Measurements from ENCODE around the gene PCNX3. TPM values are rescaled to one million over a fixed set of nuclear protein-coding genes. Genes with fewer than 3 reads are reported as not detected.

The PCNX3 gene
- total RNA-seq, 4 donors from 2014 or later, result 60.2 to 106 (median 81.3) TPM

DNA sequence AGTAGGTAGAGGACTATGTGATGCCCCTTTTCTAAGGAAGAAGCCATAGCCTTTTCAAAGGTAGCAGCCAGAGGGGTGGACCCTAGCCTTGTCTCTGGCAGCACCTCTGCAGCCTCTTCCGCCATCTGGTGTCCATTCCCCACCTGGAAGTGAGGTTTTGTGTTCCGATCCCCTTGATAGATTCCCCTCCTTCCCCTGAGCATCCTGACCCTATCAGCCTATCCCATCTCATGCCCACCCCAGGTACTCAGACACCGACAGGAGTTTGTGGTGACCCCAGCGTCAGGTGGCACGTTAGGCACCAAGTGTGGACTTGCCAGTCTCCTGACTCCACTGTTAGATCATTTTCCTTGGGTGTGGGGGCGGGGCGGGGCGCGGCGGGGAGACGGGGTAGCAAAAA lies 43.6 kb upstream of the PCNX3 start:
- Histone ChIP-seq H3K4me3 (peak overlapping the region; percentile 77 to 96 (median 87)), H3K4me1 (peaks cover 8 to 62% (median 35%) of the 10 kb centered on the region in 4 donors)
- peak in 1 of 3 donors; percentile 68 for DNase-seq

DNA sequence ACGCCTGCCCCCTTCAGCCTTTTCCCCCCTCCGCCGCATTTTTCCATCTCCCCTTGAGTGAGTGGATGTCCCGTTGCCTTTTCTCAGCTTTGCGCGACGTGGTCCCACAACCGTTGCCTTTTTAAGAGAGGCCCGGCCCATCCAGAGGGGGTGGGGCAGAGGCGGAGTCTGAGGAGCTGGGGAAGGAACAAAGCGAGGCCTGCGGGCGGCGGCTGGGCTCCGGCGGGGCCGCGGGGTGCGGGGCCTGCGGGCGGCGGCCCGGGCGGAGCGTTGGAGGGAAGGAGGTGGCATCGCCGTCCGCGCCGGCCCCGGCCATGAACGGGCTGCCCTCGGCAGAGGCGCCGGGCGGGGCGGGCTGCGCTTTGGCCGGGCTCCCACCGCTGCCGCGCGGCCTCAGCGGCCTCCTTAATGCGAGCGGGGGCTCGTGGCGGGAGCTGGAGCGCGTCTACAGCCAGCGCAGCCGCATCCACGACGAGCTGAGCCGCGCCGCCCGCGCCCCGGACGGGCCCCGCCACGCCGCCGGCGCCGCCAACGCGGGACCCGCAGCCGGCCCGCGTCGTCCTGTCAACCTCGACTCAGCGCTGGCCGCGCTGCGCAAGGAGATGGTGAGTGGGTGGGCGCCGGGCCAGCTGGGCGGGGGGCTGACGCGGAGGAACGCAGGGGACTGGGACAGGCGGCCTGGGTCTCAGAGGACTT lies 43.1 kb upstream of the PCNX3 start, which contains the start of gene FAM89B:
Gene FAM89B (plus strand): TSS at position 183 of the 696 bp plus-strand sequence. CDS start 132 bp downstream, at position 315.
- peak within 1 kb of the TSS; percentile 77 to 96 (median 87) for H3K4me3 ChIP-seq
- H3K4me1 ChIP-seq, result peaks cover 8 to 68% (median 41%) of the 10 kb centered on the region in 4 donors
- no peaks in the 10 kb centered on the region for H3K9me3 ChIP-seq
- DNase-seq, result peak; percentile 95 to 97 (median 95)
- no peaks in the 10 kb centered on the region for H3K27me3 ChIP-seq
- TF ChIP-seq, protein P1, sequence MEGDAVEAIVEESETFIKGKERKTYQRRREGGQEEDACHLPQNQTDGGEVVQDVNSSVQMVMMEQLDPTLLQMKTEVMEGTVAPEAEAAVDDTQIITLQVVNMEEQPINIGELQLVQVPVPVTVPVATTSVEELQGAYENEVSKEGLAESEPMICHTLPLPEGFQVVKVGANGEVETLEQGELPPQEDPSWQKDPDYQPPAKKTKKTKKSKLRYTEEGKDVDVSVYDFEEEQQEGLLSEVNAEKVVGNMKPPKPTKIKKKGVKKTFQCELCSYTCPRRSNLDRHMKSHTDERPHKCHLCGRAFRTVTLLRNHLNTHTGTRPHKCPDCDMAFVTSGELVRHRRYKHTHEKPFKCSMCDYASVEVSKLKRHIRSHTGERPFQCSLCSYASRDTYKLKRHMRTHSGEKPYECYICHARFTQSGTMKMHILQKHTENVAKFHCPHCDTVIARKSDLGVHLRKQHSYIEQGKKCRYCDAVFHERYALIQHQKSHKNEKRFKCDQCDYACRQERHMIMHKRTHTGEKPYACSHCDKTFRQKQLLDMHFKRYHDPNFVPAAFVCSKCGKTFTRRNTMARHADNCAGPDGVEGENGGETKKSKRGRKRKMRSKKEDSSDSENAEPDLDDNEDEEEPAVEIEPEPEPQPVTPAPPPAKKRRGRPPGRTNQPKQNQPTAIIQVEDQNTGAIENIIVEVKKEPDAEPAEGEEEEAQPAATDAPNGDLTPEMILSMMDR (IDR thresholded peaks at IDR 0.05), result peak in 2 of 6 experiments; percentile 5 to 9
- peak in 1 of 2 donors; percentile 74 for TF ChIP-seq POLR2A (IDR thresholded peaks at IDR 0.05)
- H3K36me3 ChIP-seq, result no peaks in the 10 kb centered on the region
- H3K27ac ChIP-seq, result peak within 1 kb of the TSS; percentile 90 to 97 (median 94)

More for the DNA sequence above, 43.6 kb upstream of the PCNX3 start:
- TF ChIP-seq POLR2A (IDR thresholded peaks at IDR 0.05), result no peak
- TF ChIP-seq, protein P1 (IDR thresholded peaks at IDR 0.05), result peak in 3 of 6 experiments; percentile 39 to 49 (median 46)
- H3K27ac ChIP-seq, result peak overlapping the region; percentile 90 to 97 (median 94)
- no peaks in the 10 kb centered on the region for H3K27me3 ChIP-seq
- no peaks in the 10 kb centered on the region for H3K36me3 ChIP-seq
- no peaks in the 10 kb centered on the region for H3K9me3 ChIP-seq

DNA sequence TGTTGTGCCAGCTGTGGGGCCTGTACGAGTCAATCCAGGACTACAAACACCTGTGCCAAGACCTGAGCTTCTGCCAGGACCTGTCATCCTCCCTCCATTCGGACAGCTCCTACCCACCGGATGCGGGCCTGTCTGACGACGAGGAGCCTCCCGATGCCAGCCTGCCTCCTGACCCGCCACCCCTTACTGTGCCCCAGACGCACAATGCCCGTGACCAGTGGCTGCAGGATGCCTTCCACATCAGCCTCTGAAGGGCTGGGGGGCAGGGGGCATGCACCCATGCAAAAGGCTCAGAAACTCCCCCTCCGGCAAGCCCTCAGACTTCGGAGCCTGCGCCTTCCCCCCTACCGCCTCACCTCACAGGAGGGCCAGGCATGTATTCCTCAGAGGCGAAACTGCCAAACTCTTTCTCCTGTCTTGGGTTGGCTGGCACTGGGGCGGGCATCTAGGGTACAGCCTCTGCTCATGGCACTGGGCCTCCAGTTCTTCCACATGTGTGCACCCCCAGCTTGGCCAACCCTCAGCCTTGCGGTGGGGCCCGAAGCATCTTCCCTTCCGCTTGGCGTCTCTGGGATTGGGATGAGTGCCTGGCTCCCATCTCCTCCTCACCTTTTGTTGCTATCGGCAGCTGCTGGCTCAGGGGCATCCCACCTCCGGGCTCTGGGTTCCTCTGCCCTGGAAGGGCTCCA lies 42.0 kb upstream of the PCNX3 start:
- H3K4me1 ChIP-seq, result peaks cover 10 to 68% (median 45%) of the 10 kb centered on the region in 4 donors
- no peaks in the 10 kb centered on the region for H3K27me3 ChIP-seq
- peak overlapping the region; percentile 90 to 97 (median 94) for H3K27ac ChIP-seq
- TF ChIP-seq, protein P1 (IDR thresholded peaks at IDR 0.05), result no peak
- no peak for TF ChIP-seq POLR2A (IDR thresholded peaks at IDR 0.05)
- DNase-seq, result no peak
- H3K4me3 ChIP-seq, result peak overlapping the region; percentile 77 to 96 (median 87)
- H3K36me3 ChIP-seq, result no peaks in the 10 kb centered on the region
- no peaks in the 10 kb centered on the region for H3K9me3 ChIP-seq

DNA sequence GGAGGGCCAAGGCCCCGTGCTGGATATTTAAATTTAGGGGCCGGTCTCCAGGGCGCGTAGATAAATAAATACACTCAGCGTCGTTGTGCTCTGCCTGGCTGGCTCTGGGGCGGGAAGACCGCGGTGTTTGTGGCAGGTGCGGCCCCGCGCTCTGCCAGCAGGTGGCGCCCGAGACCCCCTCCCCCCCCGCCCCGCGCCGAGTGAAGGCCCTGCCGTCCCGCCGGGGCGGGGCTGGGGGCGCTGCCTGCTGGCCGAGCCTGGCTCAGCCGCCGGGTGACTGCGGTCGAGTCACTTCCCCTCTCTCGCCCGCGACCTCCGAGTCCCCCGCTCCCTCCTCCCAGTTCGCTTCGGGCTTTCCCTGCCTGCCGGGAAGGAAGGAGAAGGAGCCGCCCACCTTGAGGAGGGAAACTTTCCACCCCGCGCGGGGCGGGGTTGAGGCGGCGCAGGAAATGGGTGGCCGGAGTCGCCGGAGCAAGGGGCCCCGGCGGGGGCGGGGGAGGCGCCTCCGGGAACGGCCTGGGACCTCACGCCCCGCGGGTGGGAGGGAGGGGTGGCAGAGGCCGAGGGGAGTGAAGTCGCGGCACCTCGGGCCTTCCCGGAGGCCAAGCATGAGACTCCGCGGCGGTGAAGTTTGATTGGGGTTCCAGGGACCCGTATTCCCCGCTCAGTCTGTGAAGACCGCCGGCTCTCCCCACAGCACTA lies 41.3 kb upstream of the PCNX3 start:
- peak; percentile 84 to 94 (median 94) for DNase-seq
- H3K4me1 ChIP-seq, result peaks cover 10 to 67% (median 40%) of the 10 kb centered on the region in 4 donors
- H3K36me3 ChIP-seq, result no peaks in the 10 kb centered on the region
- no peaks in the 10 kb centered on the region for H3K9me3 ChIP-seq
- TF ChIP-seq POLR2A (IDR thresholded peaks at IDR 0.05), result peak; percentile 17 to 56
- TF ChIP-seq, protein P1 (IDR thresholded peaks at IDR 0.05), result peak; percentile 88 to 100 (median 95)
- no peaks in the 10 kb centered on the region for H3K27me3 ChIP-seq
- peak overlapping the region; percentile 90 to 97 (median 94) for H3K27ac ChIP-seq
- H3K4me3 ChIP-seq, result peak overlapping the region; percentile 77 to 96 (median 87)

Measured in Peyer's patch (tissue), 4 donors.